ENCODE measurements around the gene HDAC4.

Gene HDAC4

GRCh38 chr2:239153806-239154591 is 246.8 kb downstream of the HDAC4 start:
- H3K36me3 ChIP-seq (ENCODE audit: control insufficient read depth, insufficient read depth, low read length), result peaks cover 8% of the 10 kb centered on the region; the same call in 1 of the 2 replicates
- no peak for DNase-seq (ENCODE audit: low read depth, low spot score)
- WGBS (ENCODE audit: insufficient coverage, insufficient read length), result no CpG with 5 or more reads among the region's 17 CpGs

GRCh38 chr2:239152916-239153305 is 247.9 kb downstream of the HDAC4 start:
- WGBS (ENCODE audit: insufficient coverage, insufficient read length), result no CpG with 5 or more reads among the region's 7 CpGs
- Histone ChIP-seq H3K27ac (ENCODE audit: low read length) (no peak overlapping the region), H3K4me1 (ENCODE audit: control insufficient read depth, insufficient read depth, low read length) (no peaks in the 10 kb centered on the region)

More at GRCh38 chr2:239153806-239154591, 246.8 kb downstream of the HDAC4 start:
- Histone ChIP-seq H3K27ac (ENCODE audit: low read length) (no peak overlapping the region), H3K4me3 (ENCODE audit: low read length) (no peak overlapping the region), H3K4me1 (ENCODE audit: control insufficient read depth, insufficient read depth, low read length) (no peaks in the 10 kb centered on the region), H3K9me3 (ENCODE audit: control insufficient read depth, insufficient read depth, low read length) (no peaks in the 10 kb centered on the region), H3K27me3 (ENCODE audit: control insufficient read depth, insufficient read depth, low read length) (no peaks in the 10 kb centered on the region)

GRCh38 chr2:239152239-239152915 is 248.4 kb downstream of the HDAC4 start:
- H3K27me3 ChIP-seq (ENCODE audit: control insufficient read depth, insufficient read depth, low read length), result no peaks in the 10 kb centered on the region
- WGBS (ENCODE audit: insufficient coverage, insufficient read length), result no CpG with 5 or more reads among the region's 10 CpGs
- no peaks in the 10 kb centered on the region for H3K4me1 ChIP-seq (ENCODE audit: control insufficient read depth, insufficient read depth, low read length)
- no peak overlapping the region for H3K4me3 ChIP-seq (ENCODE audit: low read length)
- peaks cover 8% of the 10 kb centered on the region; the same call in 1 of the 2 replicates for H3K36me3 ChIP-seq (ENCODE audit: control insufficient read depth, insufficient read depth, low read length)
- no peaks in the 10 kb centered on the region for H3K9me3 ChIP-seq (ENCODE audit: control insufficient read depth, insufficient read depth, low read length)
- DNase-seq (ENCODE audit: low read depth, low spot score), result no peak
- H3K27ac ChIP-seq (ENCODE audit: low read length), result no peak overlapping the region

More at GRCh38 chr2:239152916-239153305, 247.9 kb downstream of the HDAC4 start:
- no peak overlapping the region for H3K4me3 ChIP-seq (ENCODE audit: low read length)
- H3K9me3 ChIP-seq (ENCODE audit: control insufficient read depth, insufficient read depth, low read length), result no peaks in the 10 kb centered on the region
- no peaks in the 10 kb centered on the region for H3K27me3 ChIP-seq (ENCODE audit: control insufficient read depth, insufficient read depth, low read length)
- H3K36me3 ChIP-seq (ENCODE audit: control insufficient read depth, insufficient read depth, low read length), result peaks cover 8% of the 10 kb centered on the region; the same call in 1 of the 2 replicates
- DNase-seq (ENCODE audit: low read depth, low spot score), result no peak

GRCh38 chr2:239151201-239152131 is 249.4 kb downstream of the HDAC4 start:
- no CpG with 5 or more reads among the region's 16 CpGs for WGBS (ENCODE audit: insufficient coverage, insufficient read length)
- H3K27ac ChIP-seq (ENCODE audit: low read length), result no peak overlapping the region
- H3K4me1 ChIP-seq (ENCODE audit: control insufficient read depth, insufficient read depth, low read length), result no peaks in the 10 kb centered on the region
- H3K4me3 ChIP-seq (ENCODE audit: low read length), result no peak overlapping the region
- peaks cover 8% of the 10 kb centered on the region; the same call in 1 of the 2 replicates for H3K36me3 ChIP-seq (ENCODE audit: control insufficient read depth, insufficient read depth, low read length)
- DNase-seq (ENCODE audit: low read depth, low spot score), result no peak
- no peaks in the 10 kb centered on the region for H3K27me3 ChIP-seq (ENCODE audit: control insufficient read depth, insufficient read depth, low read length)
- no peaks in the 10 kb centered on the region for H3K9me3 ChIP-seq (ENCODE audit: control insufficient read depth, insufficient read depth, low read length)

- H3K27me3 ChIP-seq (ENCODE audit: control insufficient read depth, insufficient read depth, low read length), result no peaks in the 10 kb centered on the region
- no peak for DNase-seq (ENCODE audit: low read depth, low spot score)
- H3K9me3 ChIP-seq (ENCODE audit: control insufficient read depth, insufficient read depth, low read length), result no peaks in the 10 kb centered on the region
- H3K4me1 ChIP-seq (ENCODE audit: control insufficient read depth, insufficient read depth, low read length), result no peaks in the 10 kb centered on the region
- H3K36me3 ChIP-seq (ENCODE audit: control insufficient read depth, insufficient read depth, low read length), result peaks cover 5% of the 10 kb centered on the region; the same call in 1 of the 2 replicates
- no CpG with 5 or more reads among the region's 9 CpGs for WGBS (ENCODE audit: insufficient coverage, insufficient read length)
- H3K27ac ChIP-seq (ENCODE audit: low read length), result no peak overlapping the region
- no peak overlapping the region for H3K4me3 ChIP-seq (ENCODE audit: low read length)
Measured at GRCh38 chr2:239150125-239151011, 250.5 kb downstream of the HDAC4 start.

- WGBS (ENCODE audit: insufficient coverage, insufficient read length), result no CpG with 5 or more reads among the region's 17 CpGs
- H3K9me3 ChIP-seq (ENCODE audit: control insufficient read depth, insufficient read depth, low read length), result no peaks in the 10 kb centered on the region
- no peak overlapping the region for H3K27ac ChIP-seq (ENCODE audit: low read length)
- no peaks in the 10 kb centered on the region for H3K4me1 ChIP-seq (ENCODE audit: control insufficient read depth, insufficient read depth, low read length)
- H3K36me3 ChIP-seq (ENCODE audit: control insufficient read depth, insufficient read depth, low read length), result peaks cover 3% of the 10 kb centered on the region; the same call in 1 of the 2 replicates
- no peak for DNase-seq (ENCODE audit: low read depth, low spot score)
- H3K27me3 ChIP-seq (ENCODE audit: control insufficient read depth, insufficient read depth, low read length), result no peaks in the 10 kb centered on the region
- H3K4me3 ChIP-seq (ENCODE audit: low read length), result no peak overlapping the region
Measured at GRCh38 chr2:239149501-239149900, 251.3 kb downstream of the HDAC4 start.

- H3K27me3 ChIP-seq (ENCODE audit: control insufficient read depth, insufficient read depth, low read length), result no peaks in the 10 kb centered on the region
- H3K27ac ChIP-seq (ENCODE audit: low read length), result no peak overlapping the region
- H3K4me3 ChIP-seq (ENCODE audit: low read length), result no peak overlapping the region
- no peaks in the 10 kb centered on the region for H3K4me1 ChIP-seq (ENCODE audit: control insufficient read depth, insufficient read depth, low read length)
- DNase-seq (ENCODE audit: low read depth, low spot score), result no peak
- no peaks in the 10 kb centered on the region for H3K9me3 ChIP-seq (ENCODE audit: control insufficient read depth, insufficient read depth, low read length)
- H3K36me3 ChIP-seq (ENCODE audit: control insufficient read depth, insufficient read depth, low read length), result no peaks in the 10 kb centered on the region; the same call in 1 of the 2 replicates
- no CpG with 5 or more reads among the region's 28 CpGs for WGBS (ENCODE audit: insufficient coverage, insufficient read length)
Measured at GRCh38 chr2:239148495-239149200, 252.2 kb downstream of the HDAC4 start.

GRCh38 chr2:239147376-239147775 is 253.4 kb downstream of the HDAC4 start:
- DNase-seq (ENCODE audit: low read depth, low spot score), result no peak
- Histone ChIP-seq H3K9me3 (ENCODE audit: control insufficient read depth, insufficient read depth, low read length) (no peaks in the 10 kb centered on the region), H3K4me3 (ENCODE audit: low read length) (no peak overlapping the region), H3K27ac (ENCODE audit: low read length) (no peak overlapping the region), H3K27me3 (ENCODE audit: control insufficient read depth, insufficient read depth, low read length) (no peaks in the 10 kb centered on the region), H3K36me3 (ENCODE audit: control insufficient read depth, insufficient read depth, low read length) (no peaks in the 10 kb centered on the region; the same call in 1 of the 2 replicates), H3K4me1 (ENCODE audit: control insufficient read depth, insufficient read depth, low read length) (no peaks in the 10 kb centered on the region)
- WGBS (ENCODE audit: insufficient coverage, insufficient read length), result no CpG with 5 or more reads among the region's 9 CpGs

- H3K36me3 ChIP-seq (ENCODE audit: control insufficient read depth, insufficient read depth, low read length), result no peaks in the 10 kb centered on the region; the same call in 1 of the 2 replicates
- WGBS (ENCODE audit: insufficient coverage, insufficient read length), result no CpG with 5 or more reads among the region's 12 CpGs
Measured at GRCh38 chr2:239146741-239147181, 254.1 kb downstream of the HDAC4 start.

More at GRCh38 chr2:239146741-239147181, 254.1 kb downstream of the HDAC4 start:
- Histone ChIP-seq H3K9me3 (ENCODE audit: control insufficient read depth, insufficient read depth, low read length) (no peaks in the 10 kb centered on the region), H3K27ac (ENCODE audit: low read length) (no peak overlapping the region), H3K27me3 (ENCODE audit: control insufficient read depth, insufficient read depth, low read length) (no peaks in the 10 kb centered on the region), H3K4me1 (ENCODE audit: control insufficient read depth, insufficient read depth, low read length) (no peaks in the 10 kb centered on the region), H3K4me3 (ENCODE audit: low read length) (no peak overlapping the region)
- DNase-seq (ENCODE audit: low read depth, low spot score), result no peak

All from iPS DF 6.9 (cell line).